ENCODE measurements around the gene NME3.

Gene NME3

DNA sequence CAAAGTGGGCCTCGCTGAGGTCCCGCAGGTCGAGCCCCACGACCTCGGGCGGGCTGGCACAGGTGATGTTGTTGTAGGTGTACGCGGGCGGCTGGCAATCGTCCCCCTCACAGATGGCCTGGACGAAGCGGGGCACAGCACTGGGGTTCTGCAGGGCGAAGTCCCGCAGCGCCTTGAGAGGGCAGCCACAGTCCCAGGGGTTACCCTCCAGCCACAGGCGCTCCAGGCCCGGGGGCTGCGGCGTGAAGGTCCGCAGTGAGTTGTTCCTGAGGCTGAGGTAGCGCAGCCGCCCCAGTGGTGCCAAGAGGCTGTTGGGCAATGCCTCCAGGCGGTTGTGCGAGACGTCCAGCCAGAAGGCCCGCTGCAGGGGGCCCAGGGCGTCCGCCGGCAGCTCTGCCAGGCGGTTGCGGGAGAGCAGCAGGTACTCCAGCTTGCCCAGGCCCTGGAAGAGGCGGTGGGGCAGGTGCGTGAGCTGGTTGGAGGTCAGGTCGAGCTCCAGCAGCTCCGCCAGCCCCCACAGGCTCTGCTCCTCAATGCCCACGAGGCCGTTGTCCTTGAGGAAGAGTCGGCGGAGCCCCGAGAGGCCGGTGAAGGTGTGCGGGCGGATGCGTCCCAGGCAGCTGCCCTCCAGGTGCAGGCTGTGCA is 19.4 kb upstream of the NME3 start:
- no peak overlapping the region for H3K4me3 ChIP-seq (replicated peaks; ENCODE audit: low read depth, low read length)
- TF ChIP-seq, protein P1, sequence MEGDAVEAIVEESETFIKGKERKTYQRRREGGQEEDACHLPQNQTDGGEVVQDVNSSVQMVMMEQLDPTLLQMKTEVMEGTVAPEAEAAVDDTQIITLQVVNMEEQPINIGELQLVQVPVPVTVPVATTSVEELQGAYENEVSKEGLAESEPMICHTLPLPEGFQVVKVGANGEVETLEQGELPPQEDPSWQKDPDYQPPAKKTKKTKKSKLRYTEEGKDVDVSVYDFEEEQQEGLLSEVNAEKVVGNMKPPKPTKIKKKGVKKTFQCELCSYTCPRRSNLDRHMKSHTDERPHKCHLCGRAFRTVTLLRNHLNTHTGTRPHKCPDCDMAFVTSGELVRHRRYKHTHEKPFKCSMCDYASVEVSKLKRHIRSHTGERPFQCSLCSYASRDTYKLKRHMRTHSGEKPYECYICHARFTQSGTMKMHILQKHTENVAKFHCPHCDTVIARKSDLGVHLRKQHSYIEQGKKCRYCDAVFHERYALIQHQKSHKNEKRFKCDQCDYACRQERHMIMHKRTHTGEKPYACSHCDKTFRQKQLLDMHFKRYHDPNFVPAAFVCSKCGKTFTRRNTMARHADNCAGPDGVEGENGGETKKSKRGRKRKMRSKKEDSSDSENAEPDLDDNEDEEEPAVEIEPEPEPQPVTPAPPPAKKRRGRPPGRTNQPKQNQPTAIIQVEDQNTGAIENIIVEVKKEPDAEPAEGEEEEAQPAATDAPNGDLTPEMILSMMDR (IDR thresholded peaks at IDR 0.05; ENCODE audit: low read depth, low read length, missing control alignments): no peak
- DNase-seq (ENCODE audit: extremely low read depth, low read depth): no peak

DNA sequence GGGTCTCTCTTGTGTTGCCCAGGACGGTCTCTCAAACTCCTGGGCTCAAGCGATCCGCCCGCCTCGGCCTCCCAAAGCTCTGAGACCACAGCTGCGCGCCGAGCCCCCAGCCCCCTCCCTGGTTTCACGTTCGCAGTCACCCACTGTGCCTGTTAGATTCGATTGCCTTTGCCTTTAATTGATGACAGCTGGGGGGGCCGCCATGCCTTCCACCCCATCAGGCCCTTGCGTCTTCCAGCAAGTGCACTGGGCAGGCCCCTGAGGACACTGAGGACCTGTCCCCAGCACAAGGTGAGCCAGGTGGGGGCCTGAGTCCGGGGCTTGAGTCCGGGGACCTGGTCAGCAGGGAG is 18.9 kb upstream of the NME3 start:
- TF ChIP-seq, protein P1 (IDR thresholded peaks at IDR 0.05; ENCODE audit: low read depth, low read length, missing control alignments): no peak
- no peak for DNase-seq (ENCODE audit: extremely low read depth, low read depth)
- no peak overlapping the region for H3K4me3 ChIP-seq (replicated peaks; ENCODE audit: low read depth, low read length)

DNA sequence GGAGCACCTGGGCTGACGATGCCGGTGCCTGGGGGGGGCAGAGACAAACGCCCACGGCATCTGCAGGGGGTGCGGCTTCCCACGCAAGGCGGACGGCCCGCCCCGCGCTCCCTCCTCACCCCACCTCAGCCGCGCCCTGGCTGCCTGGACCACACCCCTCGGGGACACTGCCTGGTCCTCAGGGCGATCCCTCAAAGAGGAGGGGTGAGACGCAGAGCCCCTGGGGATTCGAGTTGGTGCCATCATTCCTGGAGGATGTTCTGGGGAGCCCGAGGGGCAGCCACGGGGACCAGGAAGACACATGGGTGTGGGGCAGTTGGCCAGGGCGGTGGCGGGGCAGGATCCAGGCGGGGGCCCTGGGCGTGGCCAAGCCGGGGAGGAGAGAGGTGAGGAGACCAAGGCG is 18.3 kb upstream of the NME3 start:
- no peak for DNase-seq (ENCODE audit: extremely low read depth, low read depth)
- no peak overlapping the region for H3K4me3 ChIP-seq (replicated peaks; ENCODE audit: low read depth, low read length)
- TF ChIP-seq, protein P1 (IDR thresholded peaks at IDR 0.05; ENCODE audit: low read depth, low read length, missing control alignments): no peak

DNA sequence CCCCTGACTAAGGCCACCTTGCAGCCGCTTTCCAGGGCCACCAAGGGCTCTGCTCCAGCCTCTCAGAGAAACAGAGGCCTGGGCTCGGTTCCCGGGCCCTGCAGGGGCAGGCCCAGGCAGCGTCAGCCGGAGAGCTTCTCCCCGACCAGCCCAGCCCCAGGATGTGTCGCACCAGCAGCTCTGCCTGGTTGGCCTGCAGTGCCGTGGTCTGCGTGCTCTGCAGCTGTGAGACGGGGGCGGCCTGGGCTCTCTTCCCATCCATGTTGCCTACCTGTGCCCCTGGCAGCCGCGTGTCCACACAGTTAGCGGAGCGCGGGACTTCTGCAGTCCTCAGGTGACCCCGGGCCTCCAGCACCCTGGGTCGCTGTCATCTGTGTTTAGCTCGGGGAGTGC is 17.4 kb upstream of the NME3 start:
- DNase-seq (ENCODE audit: extremely low read depth, low read depth): no peak
- no peak overlapping the region for H3K4me3 ChIP-seq (replicated peaks; ENCODE audit: low read depth, low read length)
- TF ChIP-seq, protein P1 (IDR thresholded peaks at IDR 0.05; ENCODE audit: low read depth, low read length, missing control alignments): no peak

DNA sequence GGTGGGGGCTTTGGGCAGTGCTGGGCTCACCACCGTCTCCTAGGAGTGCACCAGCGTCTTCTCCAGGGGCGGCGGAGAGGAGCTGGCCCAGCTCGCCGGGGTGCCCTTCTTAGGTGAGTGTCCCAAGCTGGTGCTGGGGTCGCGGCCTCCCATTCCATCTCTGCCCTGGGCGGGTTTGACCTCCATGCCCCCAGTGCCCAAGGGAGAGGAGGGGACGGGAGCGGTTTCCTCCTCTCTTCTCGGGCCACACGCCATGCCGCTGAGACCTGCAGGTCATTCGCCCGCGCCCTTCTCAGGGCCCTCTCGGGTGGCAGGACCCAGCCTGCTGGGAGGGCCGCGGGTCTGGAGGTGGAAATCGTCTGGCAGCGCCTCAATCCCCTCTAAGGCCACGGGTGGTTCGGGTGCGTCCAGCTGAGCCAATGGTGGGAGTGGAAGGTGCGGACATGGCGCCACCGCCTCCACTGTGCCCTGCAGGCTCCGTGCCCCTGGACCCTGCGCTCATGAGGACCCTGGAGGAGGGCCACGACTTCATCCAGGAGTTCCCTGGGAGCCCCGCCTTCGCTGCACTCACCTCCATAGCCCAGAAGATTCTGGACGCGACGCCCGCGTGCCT is 16.9 kb upstream of the NME3 start:
- H3K4me3 ChIP-seq (replicated peaks; ENCODE audit: low read depth, low read length): no peak overlapping the region
- TF ChIP-seq, protein P1 (IDR thresholded peaks at IDR 0.05; ENCODE audit: low read depth, low read length, missing control alignments): no peak
- no peak for DNase-seq (ENCODE audit: extremely low read depth, low read depth)

DNA sequence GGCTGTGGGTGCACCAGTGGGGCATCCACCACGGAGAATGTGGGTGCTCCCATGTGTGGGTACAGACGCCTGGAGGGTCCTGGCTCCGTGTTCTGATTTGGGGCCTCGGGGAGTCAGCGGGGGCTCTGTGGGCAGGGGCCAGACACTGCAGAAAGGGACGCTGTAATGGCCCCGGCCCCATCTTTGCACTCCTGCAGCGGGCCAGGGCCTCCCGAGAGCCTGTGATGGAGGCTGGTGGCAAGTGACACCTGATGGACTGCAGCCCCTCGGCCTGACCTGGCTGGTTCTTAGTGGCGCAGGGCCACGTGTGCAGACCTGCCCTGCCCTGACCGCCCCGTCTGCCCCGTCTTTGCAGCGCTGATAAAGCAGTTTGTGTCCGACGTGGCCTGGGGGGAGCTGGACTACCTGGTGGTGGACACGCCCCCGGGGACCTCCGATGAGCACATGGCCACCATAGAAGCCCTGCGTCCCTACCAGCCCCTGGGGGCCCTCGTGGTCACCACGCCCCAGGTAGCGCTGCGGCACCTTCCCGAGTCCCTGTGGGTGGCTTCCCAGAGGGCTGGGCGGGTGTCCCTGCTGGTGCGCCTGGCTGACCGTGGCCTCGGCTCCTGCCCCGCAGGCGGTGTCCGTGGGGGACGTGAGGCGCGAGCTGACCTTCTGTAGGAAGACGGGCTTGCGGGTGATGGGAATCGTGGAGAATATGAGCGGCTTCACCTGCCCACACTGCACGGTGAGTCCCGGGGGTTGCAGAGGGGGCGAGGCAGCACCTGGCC is 16.2 kb upstream of the NME3 start:
- TF ChIP-seq, protein P1 (IDR thresholded peaks at IDR 0.05; ENCODE audit: low read depth, low read length, missing control alignments): no peak
- no peak overlapping the region for H3K4me3 ChIP-seq (replicated peaks; ENCODE audit: low read depth, low read length)
- no peak for DNase-seq (ENCODE audit: extremely low read depth, low read depth)
